ENCODE measurements around the gene PPP1R26. TPM values are rescaled to one million over a fixed set of nuclear protein-coding genes. Genes with fewer than 3 reads are reported as not detected.

Gene PPP1R26
- total RNA-seq, 1 experiment from 2014 or later = 46.9 TPM

- BruUV-seq (replicated peaks) = no TSS peak
- no peak overlapping the region for H3K4me3 ChIP-seq
- no peak overlapping the region for H3K27ac ChIP-seq
- no peaks in the 10 kb centered on the region for H3K36me3 ChIP-seq (ENCODE audit: low read depth)
- DNase-seq = no peak
- H2AFZ ChIP-seq = no peak overlapping the region
- no peaks in the 10 kb centered on the region for H3F3A ChIP-seq (ENCODE audit: insufficient read depth, low read depth)
- TF ChIP-seq CTCF (conservative IDR thresholded peaks at IDR 0.05) (no peak), EZH2 (IDR thresholded peaks at IDR 0.05; ENCODE audit: low read depth) (no peak)
- no peaks in the 10 kb centered on the region for H3K9me3 ChIP-seq (ENCODE audit: insufficient read depth, low read depth)
- intact Hi-C loops (cut with micrococcal nuclease; ENCODE audit: unreplicated experiment) = no loop called here
- peaks cover 30% of the 10 kb centered on the region for H4K20me1 ChIP-seq (ENCODE audit: insufficient read depth)
- H3K9me2 ChIP-seq (ENCODE audit: insufficient read depth) = no peaks in the 10 kb centered on the region
- H3K4me1 ChIP-seq (replicated peaks; ENCODE audit: insufficient read depth) = peaks cover 9% of the 10 kb centered on the region; the same call in 1 of the 2 replicates
- no peaks in the 10 kb centered on the region for H3K27me3 ChIP-seq (ENCODE audit: insufficient read depth, low read depth)
- CTCF ChIA-PET = interaction anchor here (0.6 kb wide), 1 partner anchor 11 kb away, joined by 9 read pairs; no protein-coding TSS in a partner anchor
- peaks cover 22% of the 10 kb centered on the region for H3K79me2 ChIP-seq (ENCODE audit: low read depth)
- POLR2A ChIA-PET (ENCODE audit: unreplicated experiment) = interaction anchor here (0.7 kb wide), 1 partner anchor 70 kb away, joined by 3 read pairs; no protein-coding TSS in a partner anchor
- no peak overlapping the region for H3K4me2 ChIP-seq
Observed at GRCh38 chr9:135505406-135506187, 26.0 kb downstream of the PPP1R26 start.

GRCh38 chr9:135506327-135507103, 26.9 kb downstream of the PPP1R26 start:
- H3K4me1 ChIP-seq (replicated peaks; ENCODE audit: insufficient read depth) = peaks cover 8% of the 10 kb centered on the region; the same call in 1 of the 2 replicates
- TF ChIP-seq EZH2 (IDR thresholded peaks at IDR 0.05; ENCODE audit: low read depth) (no peak), CTCF (conservative IDR thresholded peaks at IDR 0.05) (no peak)
- DNase-seq = no peak
- H3K79me2 ChIP-seq (ENCODE audit: low read depth) = peaks cover 13% of the 10 kb centered on the region
- no peak overlapping the region for H3K27ac ChIP-seq
- H3K27me3 ChIP-seq (ENCODE audit: insufficient read depth, low read depth) = no peaks in the 10 kb centered on the region
- H3K4me2 ChIP-seq = no peak overlapping the region
- BruUV-seq (replicated peaks) = no TSS peak
- H3K36me3 ChIP-seq (ENCODE audit: low read depth) = no peaks in the 10 kb centered on the region
- POLR2A ChIA-PET (ENCODE audit: unreplicated experiment) = interaction anchor here (0.7 kb wide), 1 partner anchor 71 kb away, joined by 3 read pairs; no protein-coding TSS in a partner anchor
- intact Hi-C loops (cut with micrococcal nuclease; ENCODE audit: unreplicated experiment) = no loop called here
- CTCF ChIA-PET = no interaction called here
- no peak overlapping the region for H2AFZ ChIP-seq
- peaks cover 30% of the 10 kb centered on the region for H4K20me1 ChIP-seq (ENCODE audit: insufficient read depth)
- H3F3A ChIP-seq (ENCODE audit: insufficient read depth, low read depth) = no peaks in the 10 kb centered on the region
- H3K9me2 ChIP-seq (ENCODE audit: insufficient read depth) = no peaks in the 10 kb centered on the region
- no peaks in the 10 kb centered on the region for H3K9me3 ChIP-seq (ENCODE audit: insufficient read depth, low read depth)
- H3K4me3 ChIP-seq = no peak overlapping the region

GRCh38 chr9:135507104-135508035, 27.8 kb downstream of the PPP1R26 start:
- H3K36me3 ChIP-seq (ENCODE audit: low read depth) = no peaks in the 10 kb centered on the region
- intact Hi-C loops (cut with micrococcal nuclease; ENCODE audit: unreplicated experiment) = no loop called here
- no peaks in the 10 kb centered on the region for H3K4me1 ChIP-seq (replicated peaks; ENCODE audit: insufficient read depth)
- H3F3A ChIP-seq (ENCODE audit: insufficient read depth, low read depth) = no peaks in the 10 kb centered on the region
- no peaks in the 10 kb centered on the region for H3K9me3 ChIP-seq (ENCODE audit: insufficient read depth, low read depth)
- no peak overlapping the region for H3K4me3 ChIP-seq
- H4K20me1 ChIP-seq (ENCODE audit: insufficient read depth) = peaks cover 25% of the 10 kb centered on the region
- no peak for DNase-seq
- no peaks in the 10 kb centered on the region for H3K27me3 ChIP-seq (ENCODE audit: insufficient read depth, low read depth)
- no peak overlapping the region for H2AFZ ChIP-seq
- H3K79me2 ChIP-seq (ENCODE audit: low read depth) = peaks cover 4% of the 10 kb centered on the region
- no TSS peak for BruUV-seq (replicated peaks)
- H3K4me2 ChIP-seq = no peak overlapping the region
- H3K27ac ChIP-seq = no peak overlapping the region
- ChIA-PET POLR2A (ENCODE audit: unreplicated experiment) (no interaction called here), CTCF (no interaction called here)
- H3K9me2 ChIP-seq (ENCODE audit: insufficient read depth) = no peaks in the 10 kb centered on the region
- TF ChIP-seq CTCF (conservative IDR thresholded peaks at IDR 0.05) (no peak), EZH2 (IDR thresholded peaks at IDR 0.05; ENCODE audit: low read depth) (no peak)

Data from PC-9 (cell line).